Myocyte (in vitro differentiated cells): ENCODE results near the gene PPCS. TPM values are rescaled to one million over a fixed set of nuclear protein-coding genes. Genes with fewer than 3 reads are reported as not detected.

Source experiments
- total RNA-seq: library from RNA; depleted of rRNA; stranded (reverse); fragments of >200 nt; gene quantifications from 2 replicates; pipeline ENCODE4 v1.2.3, GENCODE V29; 2014

Gene PPCS
- total RNA-seq, 1 donor from 2014 or later = 44.6 TPM

Other genes with a start within 250 kb of the PPCS start
- 45.1 and 47.4 TPM in 2 replicates for gene FOXJ3, start 121.3 kb upstream of the PPCS start, total RNA-seq
- gene RIMKLA, start 75.8 kb upstream of the PPCS start, total RNA-seq = not detected in 2 replicates
- not detected in 2 replicates for gene ZMYND12, start 521 bp upstream of the PPCS start, total RNA-seq
- 0.11 and 0.78 TPM in 2 replicates for gene CCDC30, start 6.7 kb downstream of the PPCS start, total RNA-seq
- gene PPIH, start 201.9 kb downstream of the PPCS start, total RNA-seq = 24.3 and 42.2 TPM in 2 replicates
- 958 and 1,013 TPM in 2 replicates for gene YBX1, start 225.9 kb downstream of the PPCS start, total RNA-seq